Lower leg skin (tissue), 3 donors: ENCODE data around the gene KCNC1.

Experiments used
- CTCF ChIP-seq, 3 donors: fragments of 450-650 bp; IDR thresholded peaks; one replicate each; pipeline ENCODE4 v1.5.1; 2016; ENCODE audit warnings: antibody characterized with exemption in 3 of 3, mild to moderate bottlenecking in 3 of 3, moderate library complexity in 2 of 3
- POLR2A ChIP-seq, 2 donors: fragments of 450-650 bp; IDR thresholded peaks; one replicate each; pipeline ENCODE4 v1.6.1; 2016 to 2017; ENCODE audit warnings: antibody characterized with exemption in 2 of 2, mild to moderate bottlenecking in 1 of 2, moderate library complexity in 1 of 2

GRCh38 chr11:17747131-17747955 lies 12.8 kb downstream of the KCNC1 start:
- TF ChIP-seq CTCF (IDR thresholded peaks at IDR 0.05) (no peak), POLR2A (IDR thresholded peaks at IDR 0.05) (no peak)
